Duodenal mucosa (tissue), 2 donors: Measurements from ENCODE around the gene MYO9B.
A peak's percentile ranks its signal among the peaks of the same experiment; 100 is the strongest.

Experiments used
- H3K27ac ChIP-seq: one replicate; pipeline ENCODE4 v1.7.0; 2013; ENCODE audit warnings: low read depth, low read length
- H3K27me3 ChIP-seq, 2 donors: one replicate each; pipeline ENCODE4 v1.7.0; 2013; ENCODE audit warnings: low read length in 2 of 2, control low read depth in 1 of 2; ENCODE audit not compliant: insufficient read depth in 2 of 2, control insufficient read depth in 1 of 2
- H3K36me3 ChIP-seq, 2 donors: one replicate each; pipeline ENCODE4 v1.7.0; 2013; ENCODE audit warnings: low read length in 2 of 2, control low read depth in 1 of 2; ENCODE audit not compliant: insufficient read depth in 2 of 2, control insufficient read depth in 1 of 2
- H3K4me1 ChIP-seq, 2 donors: one replicate each; pipeline ENCODE4 v1.7.0; 2013; ENCODE audit warnings: low read length in 2 of 2, control low read depth in 1 of 2; ENCODE audit not compliant: insufficient read depth in 2 of 2, control insufficient read depth in 1 of 2
- H3K4me3 ChIP-seq, 2 donors: one replicate each; pipeline ENCODE4 v1.7.0; 2013; ENCODE audit warnings: low read length in 2 of 2, low read depth in 1 of 2
- H3K9ac ChIP-seq, 2 donors: one replicate each; pipeline ENCODE4 v1.7.0; 2013; ENCODE audit warnings: low read length in 2 of 2, low read depth in 1 of 2
- H3K9me3 ChIP-seq, 2 donors: one replicate each; pipeline ENCODE4 v1.7.0; 2013; ENCODE audit warnings: low read length in 2 of 2, control low read depth in 1 of 2; ENCODE audit not compliant: control insufficient read depth in 1 of 2

Gene MYO9B

DNA sequence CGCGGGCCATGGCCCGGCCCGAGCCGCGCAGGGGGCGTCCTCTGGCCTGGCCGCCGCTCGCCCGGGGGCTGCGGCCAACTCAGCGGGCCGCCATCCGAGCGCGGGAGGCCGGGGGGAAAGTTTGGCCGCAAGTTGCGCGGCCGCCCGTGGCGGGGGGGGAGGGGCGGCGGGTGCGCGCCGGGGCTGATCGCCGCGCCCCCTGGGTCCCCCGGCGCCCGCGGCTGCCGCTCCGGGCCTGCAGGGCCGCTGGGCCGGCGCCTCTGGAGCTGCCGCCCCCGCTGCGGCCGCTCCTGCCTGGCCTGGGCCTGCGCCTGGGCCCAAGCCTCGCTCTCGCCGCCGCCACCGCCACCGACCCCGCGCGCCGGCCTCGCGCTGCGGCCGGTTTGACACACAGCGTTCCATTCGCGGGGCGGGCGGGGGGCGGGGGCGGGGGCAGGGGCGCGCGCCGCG is 170.0 kb downstream of the MYO9B start, which contains the start of gene NR2F6:
Gene NR2F6 (minus strand): TSS at position 385 of the 450 bp plus-strand sequence. CDS start 699 bp downstream, outside the sequence.
- H3K4me3 ChIP-seq = peak within 1 kb of the TSS; percentile 89
- peaks cover 41 to 61% of the 10 kb centered on the region in 2 donors for H3K4me1 ChIP-seq
- peak within 1 kb of the TSS; percentile 82 for H3K27ac ChIP-seq
- no peaks in the 10 kb centered on the region for H3K9me3 ChIP-seq
- no peaks in the 10 kb centered on the region for H3K27me3 ChIP-seq
- H3K36me3 ChIP-seq = peaks cover 0 to 1% of the 10 kb centered on the region in 2 donors
- peak within 1 kb of the TSS; percentile 70 to 89 for H3K9ac ChIP-seq

GRCh38 chr19:17246681-17247425 is 171.3 kb downstream of the MYO9B start:
- peak overlapping the region; percentile 82 for H3K27ac ChIP-seq
- H3K4me3 ChIP-seq = peak overlapping the region; percentile 61 to 64
- no peaks in the 10 kb centered on the region for H3K27me3 ChIP-seq
- H3K9ac ChIP-seq = peak overlapping the region; percentile 43 to 68
- peaks cover 35 to 53% of the 10 kb centered on the region in 2 donors for H3K4me1 ChIP-seq
- no peaks in the 10 kb centered on the region for H3K9me3 ChIP-seq
- no peaks in the 10 kb centered on the region for H3K36me3 ChIP-seq

GRCh38 chr19:17248011-17248776 is 172.6 kb downstream of the MYO9B start:
- peaks cover 24 to 42% of the 10 kb centered on the region in 2 donors for H3K4me1 ChIP-seq
- H3K4me3 ChIP-seq = no peak overlapping the region
- H3K9ac ChIP-seq = peak overlapping the region in 1 of 2 donors; percentile 39
- H3K36me3 ChIP-seq = no peaks in the 10 kb centered on the region
- peak overlapping the region; percentile 54 for H3K27ac ChIP-seq
- H3K27me3 ChIP-seq = no peaks in the 10 kb centered on the region
- no peaks in the 10 kb centered on the region for H3K9me3 ChIP-seq

GRCh38 chr19:17249887-17250548 is 174.4 kb downstream of the MYO9B start:
- no peak overlapping the region for H3K9ac ChIP-seq
- no peak overlapping the region for H3K4me3 ChIP-seq
- H3K27ac ChIP-seq = no peak overlapping the region
- no peaks in the 10 kb centered on the region for H3K36me3 ChIP-seq
- peaks cover 23 to 34% of the 10 kb centered on the region in 2 donors for H3K4me1 ChIP-seq
- no peaks in the 10 kb centered on the region for H3K27me3 ChIP-seq
- H3K9me3 ChIP-seq = no peaks in the 10 kb centered on the region

DNA sequence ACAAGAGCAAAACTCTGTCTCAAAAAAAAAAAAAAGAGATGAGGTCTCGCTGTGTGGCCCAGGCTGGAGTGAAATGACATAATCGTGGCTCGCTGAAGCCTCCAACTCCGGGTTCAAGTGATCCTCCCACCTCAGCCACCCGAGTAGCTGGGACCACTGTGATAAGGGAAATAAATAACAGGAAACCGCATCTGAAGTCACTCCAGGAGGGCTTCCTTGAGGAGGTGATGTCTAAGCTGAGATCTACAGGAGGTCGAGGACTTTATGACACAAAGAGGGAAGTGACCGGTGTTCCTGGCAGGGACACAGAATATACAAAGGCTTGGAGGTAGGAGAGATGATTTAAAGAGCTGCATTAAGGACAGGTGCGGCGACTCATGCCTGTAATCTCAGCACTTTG is 179.1 kb downstream of the MYO9B start:
- Histone ChIP-seq H3K36me3 (no peaks in the 10 kb centered on the region), H3K4me3 (no peak overlapping the region), H3K27ac (no peak overlapping the region), H3K9me3 (no peaks in the 10 kb centered on the region), H3K27me3 (no peaks in the 10 kb centered on the region), H3K4me1 (peaks cover 0 to 5% of the 10 kb centered on the region in 2 donors), H3K9ac (no peak overlapping the region)

DNA sequence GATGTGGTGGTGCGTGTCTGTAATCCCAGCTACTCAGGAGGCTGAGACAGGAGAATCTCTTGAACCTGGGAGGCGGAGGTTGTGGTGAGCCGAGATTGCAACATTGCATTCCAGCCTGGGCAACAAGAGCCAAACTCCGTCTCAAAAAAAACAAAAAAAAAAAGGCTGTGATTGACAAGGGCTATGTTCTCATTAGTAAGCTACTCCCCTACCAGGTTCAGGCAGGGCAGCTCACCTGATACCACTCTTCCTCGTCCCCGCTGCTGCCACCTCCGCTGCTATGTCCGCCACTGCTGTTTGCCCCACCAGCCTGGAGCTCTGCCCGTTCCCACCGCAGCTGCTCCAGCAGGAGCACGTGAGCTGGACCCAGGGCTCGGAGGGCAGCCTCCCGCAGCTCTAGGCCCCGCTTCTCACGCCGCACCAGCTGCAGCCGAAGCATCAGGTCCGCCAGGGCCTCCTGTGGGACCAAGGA is 179.6 kb downstream of the MYO9B start:
- no peak overlapping the region for H3K27ac ChIP-seq
- H3K36me3 ChIP-seq = no peaks in the 10 kb centered on the region
- no peak overlapping the region for H3K4me3 ChIP-seq
- no peaks in the 10 kb centered on the region for H3K4me1 ChIP-seq
- H3K9ac ChIP-seq = no peak overlapping the region
- no peaks in the 10 kb centered on the region for H3K9me3 ChIP-seq
- no peaks in the 10 kb centered on the region for H3K27me3 ChIP-seq

GRCh38 chr19:17256130-17256529 is 180.6 kb downstream of the MYO9B start:
- Histone ChIP-seq H3K36me3 (no peaks in the 10 kb centered on the region), H3K4me1 (peaks cover 0 to 3% of the 10 kb centered on the region in 2 donors), H3K9me3 (no peaks in the 10 kb centered on the region), H3K27ac (no peak overlapping the region), H3K4me3 (no peak overlapping the region), H3K27me3 (no peaks in the 10 kb centered on the region), H3K9ac (no peak overlapping the region)

- H3K27me3 ChIP-seq = no peaks in the 10 kb centered on the region
- H3K27ac ChIP-seq = no peak overlapping the region
- no peak overlapping the region for H3K4me3 ChIP-seq
- no peak overlapping the region for H3K9ac ChIP-seq
- H3K4me1 ChIP-seq = peaks cover 0 to 3% of the 10 kb centered on the region in 2 donors
- no peaks in the 10 kb centered on the region for H3K36me3 ChIP-seq
- H3K9me3 ChIP-seq = no peaks in the 10 kb centered on the region
Observed at GRCh38 chr19:17259118-17259780, 183.7 kb downstream of the MYO9B start.

DNA sequence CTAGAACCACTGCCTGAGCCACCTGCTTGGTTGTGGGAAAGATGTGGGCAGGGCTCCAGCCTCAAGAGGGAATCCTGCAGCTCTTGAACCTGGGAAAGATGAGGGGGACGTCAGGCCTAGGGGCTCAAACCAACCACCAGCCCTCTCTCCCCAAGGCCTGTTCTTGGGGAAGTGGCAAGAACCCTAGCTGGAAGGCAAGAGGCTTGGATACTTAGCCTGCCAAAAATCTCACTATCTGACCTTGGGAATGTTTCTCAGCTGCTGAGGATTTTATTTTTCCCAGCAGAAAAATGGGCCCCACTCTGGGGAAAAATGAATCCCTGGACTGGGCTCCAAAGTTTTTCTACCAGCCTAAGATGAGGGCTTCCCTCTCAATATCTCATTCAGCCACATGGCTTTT is 184.4 kb downstream of the MYO9B start:
- H3K9ac ChIP-seq = no peak overlapping the region
- no peak overlapping the region for H3K27ac ChIP-seq
- H3K36me3 ChIP-seq = no peaks in the 10 kb centered on the region
- H3K9me3 ChIP-seq = no peaks in the 10 kb centered on the region
- H3K27me3 ChIP-seq = no peaks in the 10 kb centered on the region
- no peak overlapping the region for H3K4me3 ChIP-seq
- H3K4me1 ChIP-seq = peaks cover 0 to 3% of the 10 kb centered on the region in 2 donors
